GM12875 (cell line): Measurements from ENCODE around the gene CLN3.
"Not testable (repeated sequence)": the region's sequence is repeated elsewhere in the genome, so short reads cannot be mapped to it uniquely, and the experiment has no call there.

Source experiments
- H3K4me3 ChIP-seq: one replicate; pipeline ENCODE4 v1.5.1; 2011; ENCODE audit warnings: low read depth, low read length, control low read depth
- TF ChIP-seq, protein P1 (sequence below): IDR thresholded peaks from 2 replicates; pipeline ENCODE4 v1.5.1; 2011; ENCODE audit warnings: low read depth, mild to moderate bottlenecking, control low read depth, inconsistent platforms, low read length, moderate library complexity, borderline replicate concordance; ENCODE audit not compliant: insufficient read depth

The CLN3 gene

DNA sequence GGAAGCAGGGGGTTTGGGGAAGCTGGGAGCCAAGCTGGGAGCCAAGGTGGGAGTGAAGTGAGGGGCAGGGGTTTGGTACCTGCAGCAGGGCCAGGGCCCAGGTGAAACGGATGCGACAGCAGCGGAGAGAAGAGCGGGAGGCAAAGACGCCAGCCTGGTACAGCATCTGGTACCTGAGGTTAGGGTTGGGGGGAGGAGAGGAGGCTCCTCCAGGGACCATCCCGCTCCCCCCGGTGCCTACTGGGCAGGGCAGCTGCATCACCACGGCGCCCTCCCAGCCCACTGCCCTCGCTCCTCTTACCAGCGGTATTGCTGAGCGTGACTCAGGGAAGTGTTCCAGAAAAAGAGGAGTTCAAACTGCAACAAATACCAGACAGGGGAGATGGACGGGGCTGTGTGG, 9.8 kb downstream of the CLN3 start:
- H3K4me3 ChIP-seq = no peak overlapping the region
- TF ChIP-seq, protein P1, sequence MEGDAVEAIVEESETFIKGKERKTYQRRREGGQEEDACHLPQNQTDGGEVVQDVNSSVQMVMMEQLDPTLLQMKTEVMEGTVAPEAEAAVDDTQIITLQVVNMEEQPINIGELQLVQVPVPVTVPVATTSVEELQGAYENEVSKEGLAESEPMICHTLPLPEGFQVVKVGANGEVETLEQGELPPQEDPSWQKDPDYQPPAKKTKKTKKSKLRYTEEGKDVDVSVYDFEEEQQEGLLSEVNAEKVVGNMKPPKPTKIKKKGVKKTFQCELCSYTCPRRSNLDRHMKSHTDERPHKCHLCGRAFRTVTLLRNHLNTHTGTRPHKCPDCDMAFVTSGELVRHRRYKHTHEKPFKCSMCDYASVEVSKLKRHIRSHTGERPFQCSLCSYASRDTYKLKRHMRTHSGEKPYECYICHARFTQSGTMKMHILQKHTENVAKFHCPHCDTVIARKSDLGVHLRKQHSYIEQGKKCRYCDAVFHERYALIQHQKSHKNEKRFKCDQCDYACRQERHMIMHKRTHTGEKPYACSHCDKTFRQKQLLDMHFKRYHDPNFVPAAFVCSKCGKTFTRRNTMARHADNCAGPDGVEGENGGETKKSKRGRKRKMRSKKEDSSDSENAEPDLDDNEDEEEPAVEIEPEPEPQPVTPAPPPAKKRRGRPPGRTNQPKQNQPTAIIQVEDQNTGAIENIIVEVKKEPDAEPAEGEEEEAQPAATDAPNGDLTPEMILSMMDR = no peak

DNA sequence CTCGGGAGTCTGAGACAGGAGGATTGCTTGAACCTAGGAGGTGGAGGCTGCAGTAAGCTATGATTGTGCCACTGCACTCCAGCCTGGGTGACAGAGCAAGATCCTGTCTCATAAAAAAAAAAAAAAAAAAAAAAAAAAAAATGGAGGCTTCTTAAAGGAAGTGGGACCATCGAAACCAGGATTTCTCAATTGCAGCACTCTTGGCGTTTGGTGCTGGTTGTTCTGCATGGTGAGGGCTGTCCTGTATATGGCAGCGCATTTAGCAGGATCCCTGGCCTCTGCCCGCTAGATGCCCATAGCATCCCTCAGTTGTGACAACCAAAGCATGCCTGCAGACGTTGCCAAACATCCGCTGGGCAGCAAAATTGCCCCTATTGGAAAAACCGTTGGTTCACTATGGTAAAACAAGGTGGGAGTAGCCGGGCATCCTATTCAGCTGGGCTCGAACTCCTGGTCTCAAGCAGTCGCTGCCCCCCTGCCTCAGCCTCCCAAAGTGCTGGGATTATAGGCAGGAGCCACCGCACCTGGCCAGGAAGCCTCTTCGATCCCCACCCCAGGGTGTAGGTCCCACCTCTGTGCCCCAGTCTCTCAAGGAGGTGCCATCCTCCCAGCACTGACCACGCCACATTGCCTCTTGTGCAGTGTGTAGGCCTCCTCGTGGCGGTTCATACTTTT, 13.2 kb downstream of the CLN3 start:
- no peak overlapping the region for H3K4me3 ChIP-seq
- TF ChIP-seq, protein P1 = no peak

DNA sequence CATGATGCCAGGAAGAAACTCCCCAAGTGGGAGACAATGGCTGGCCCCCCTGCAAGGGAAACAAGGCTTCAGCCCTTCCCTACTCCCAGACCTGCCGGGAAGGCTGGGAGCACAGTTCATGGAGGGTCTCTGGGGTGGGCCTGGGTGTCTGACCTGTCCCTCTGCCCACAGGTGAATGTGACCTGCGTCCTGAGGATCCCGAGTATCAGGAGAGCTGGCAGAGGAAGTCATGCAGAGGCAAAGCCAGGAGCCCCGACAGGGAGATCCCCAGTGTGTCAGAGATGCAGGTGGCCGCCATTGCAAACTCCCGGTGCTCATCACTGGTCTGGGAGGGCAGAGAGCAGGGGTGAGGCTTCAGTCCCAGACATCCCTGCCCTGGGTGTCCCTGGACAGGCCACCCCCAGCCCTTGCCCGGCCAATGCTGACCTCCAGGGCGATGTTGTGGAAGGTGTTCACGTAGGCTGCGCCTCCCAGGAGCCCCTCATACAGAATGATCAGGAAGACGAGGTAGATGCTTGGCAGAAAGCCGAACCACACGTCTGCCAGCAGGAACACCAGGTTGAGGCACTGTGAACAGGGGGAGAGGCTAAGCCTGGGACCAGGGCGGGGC, 14.5 kb downstream of the CLN3 start:
- H3K4me3 ChIP-seq = no peak overlapping the region
- TF ChIP-seq, protein P1 = no peak

DNA sequence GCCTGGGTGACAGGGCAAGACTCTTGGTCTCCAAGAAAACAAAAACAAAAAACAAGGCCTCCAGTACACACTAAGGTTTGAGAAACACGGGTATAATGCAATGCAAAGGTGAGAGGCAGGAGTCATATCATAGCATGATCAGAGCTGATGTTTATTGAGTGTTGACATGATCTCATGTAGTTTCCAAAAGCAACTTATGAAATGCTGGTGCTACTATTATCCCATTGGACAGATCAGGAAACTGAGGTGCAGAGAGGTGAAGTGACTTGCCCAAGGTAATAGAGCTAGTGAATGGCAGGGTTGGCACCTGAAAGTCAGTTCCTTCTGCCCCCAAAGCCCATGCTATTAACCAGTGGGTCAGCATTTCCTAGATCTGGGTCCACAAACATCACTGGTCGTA, 16.7 kb downstream of the CLN3 start:
- TF ChIP-seq, protein P1 = no peak
- H3K4me3 ChIP-seq = no peak overlapping the region

DNA sequence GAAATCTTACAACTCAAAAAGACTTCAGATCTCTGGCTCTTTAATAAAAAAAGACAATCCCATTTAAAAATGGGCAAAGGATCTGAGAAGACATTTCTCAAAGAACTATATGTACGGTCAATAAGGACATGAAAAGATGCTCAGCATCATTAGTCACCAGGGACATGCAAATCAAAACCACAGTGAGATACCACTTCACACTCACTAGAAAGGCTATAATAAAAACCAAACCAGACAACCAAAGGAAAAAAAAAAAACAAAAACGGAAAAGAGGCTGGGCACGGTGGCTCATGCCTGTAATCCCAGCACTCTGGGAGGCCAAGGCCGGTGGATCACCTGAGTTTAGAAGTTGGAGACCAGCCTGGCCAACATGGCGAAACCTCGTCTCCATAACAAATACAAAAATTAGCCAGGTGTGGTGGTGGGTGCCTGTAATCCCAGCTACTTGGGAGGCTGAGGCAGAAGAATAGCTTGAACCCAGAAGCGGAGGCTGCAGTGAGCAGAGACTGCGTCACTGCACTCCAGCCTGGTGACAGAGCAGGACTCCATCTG, 18.1 kb downstream of the CLN3 start:
- TF ChIP-seq, protein P1 = no peak
- H3K4me3 ChIP-seq = no peak overlapping the region

DNA sequence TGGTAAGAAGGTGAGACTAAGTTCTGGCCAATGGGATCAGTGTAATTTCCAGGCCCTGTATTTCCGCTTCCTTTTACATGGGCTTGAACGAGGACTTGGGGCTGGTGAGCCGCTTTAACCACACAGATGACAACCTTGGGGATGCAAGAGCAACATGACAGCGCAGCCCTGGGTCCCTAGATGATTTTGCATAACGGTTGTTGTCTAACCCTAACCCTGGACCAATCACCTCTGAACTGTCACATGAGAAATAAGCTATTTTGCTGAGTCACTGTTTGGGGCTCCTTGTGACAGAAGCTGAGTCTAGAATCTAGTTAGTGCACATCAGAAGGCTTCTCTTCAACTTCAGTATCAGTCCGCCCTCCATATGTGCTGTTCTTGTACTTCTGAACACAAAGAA, 44.8 kb downstream of the CLN3 start:
- not testable (repeated sequence) for H3K4me3 ChIP-seq

DNA sequence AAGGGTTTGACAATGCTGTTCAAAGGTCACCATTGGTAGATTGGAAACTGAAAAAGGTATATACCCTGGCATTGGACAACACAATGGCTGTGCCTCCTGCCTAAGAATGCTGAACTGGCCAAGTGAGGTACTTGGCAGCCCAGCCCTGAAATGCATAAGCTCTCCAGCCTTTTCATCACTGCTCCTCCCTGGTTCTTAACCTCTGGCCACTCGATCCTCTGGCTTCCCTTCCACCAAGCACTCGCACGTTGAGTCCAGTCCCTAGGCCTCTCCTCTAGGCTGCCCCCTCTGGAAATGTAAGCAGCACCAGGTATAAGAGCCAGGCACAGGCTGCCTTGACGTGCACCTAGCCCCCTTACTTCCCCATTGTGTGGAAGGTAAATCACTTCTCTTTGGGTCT, 45.5 kb downstream of the CLN3 start:
- H3K4me3 ChIP-seq = not testable (repeated sequence)

DNA sequence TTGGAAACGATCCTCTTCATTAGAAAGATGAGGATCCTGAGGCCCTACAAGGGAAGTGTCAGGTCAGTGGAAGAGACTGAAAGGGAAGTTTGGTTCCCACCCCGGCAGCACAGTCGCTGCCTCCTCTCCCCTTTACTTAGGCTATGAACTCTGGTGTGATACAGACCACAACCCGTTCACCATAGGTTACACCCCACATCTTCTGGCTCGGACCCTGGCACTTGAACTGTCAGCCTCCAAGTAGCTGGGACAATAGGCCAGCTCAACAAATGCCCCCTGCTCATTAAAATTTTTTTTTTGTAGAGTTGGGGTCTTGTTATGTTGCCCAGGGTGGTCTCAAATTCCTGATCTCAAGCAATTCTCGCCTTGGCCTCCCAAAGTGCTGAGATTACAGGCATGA, 47.9 kb downstream of the CLN3 start:
- H3K4me3 ChIP-seq = not testable (repeated sequence)

DNA sequence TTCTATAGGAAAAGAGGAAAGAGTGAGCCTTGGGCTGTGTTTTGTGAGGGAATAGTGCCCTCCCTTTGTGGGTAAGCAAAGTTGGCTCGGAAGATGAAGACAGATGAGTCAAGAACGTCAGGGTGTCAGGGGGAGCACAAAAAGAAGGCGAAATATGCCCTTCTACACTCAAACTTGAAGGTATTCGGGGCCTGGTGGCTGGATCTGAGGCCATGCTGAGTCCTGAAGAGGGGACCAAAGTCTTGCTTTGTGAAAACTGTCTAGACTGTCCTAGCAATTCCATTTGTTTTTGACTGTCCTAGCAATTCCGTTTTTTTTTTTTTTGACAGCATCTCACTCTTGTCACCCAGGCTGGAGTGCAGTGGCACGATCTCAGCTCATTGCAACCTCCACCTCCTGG, 53.0 kb downstream of the CLN3 start:
- H3K4me3 ChIP-seq = not testable (repeated sequence)

DNA sequence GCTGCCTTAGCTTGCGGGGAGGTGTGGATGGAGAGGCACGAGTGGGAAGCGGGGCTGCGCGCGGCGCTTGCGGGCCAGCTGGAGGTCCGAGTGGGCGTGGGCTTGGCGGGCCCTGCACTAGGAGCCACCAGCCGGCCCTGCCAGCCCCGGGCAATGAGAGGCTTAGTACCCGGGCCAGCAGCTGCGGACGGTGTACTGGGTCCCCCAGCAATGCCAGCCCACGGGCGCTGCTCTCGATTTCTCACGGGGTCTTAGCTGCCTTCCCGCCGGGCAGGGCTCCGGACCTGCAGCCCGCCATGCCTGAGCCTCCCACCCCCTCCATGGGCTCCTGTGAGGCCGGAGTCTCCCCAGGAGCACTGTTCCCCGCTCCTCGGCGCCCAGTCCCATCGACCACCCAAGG, 56.5 kb downstream of the CLN3 start:
- not testable (repeated sequence) for H3K4me3 ChIP-seq
